22Rv1 (cell line): ENCODE data around the gene NRG3.

Experiments used
- H3K27ac ChIP-seq: fragments of 450-650 bp; 2 replicates; pipeline ENCODE4 v1.5.1; 2017
- ZFX ChIP-seq: fragments of 450-650 bp; IDR thresholded peaks from 2 replicates; pipeline ENCODE4 v1.6.1; 2017; ENCODE audit warnings: antibody characterized with exemption, borderline replicate concordance
- TF ChIP-seq, protein P1 (sequence below): fragments of 450-650 bp; IDR thresholded peaks from 2 replicates; pipeline ENCODE4 v1.5.1; 2017; ENCODE audit warnings: mild to moderate bottlenecking

The NRG3 gene

DNA sequence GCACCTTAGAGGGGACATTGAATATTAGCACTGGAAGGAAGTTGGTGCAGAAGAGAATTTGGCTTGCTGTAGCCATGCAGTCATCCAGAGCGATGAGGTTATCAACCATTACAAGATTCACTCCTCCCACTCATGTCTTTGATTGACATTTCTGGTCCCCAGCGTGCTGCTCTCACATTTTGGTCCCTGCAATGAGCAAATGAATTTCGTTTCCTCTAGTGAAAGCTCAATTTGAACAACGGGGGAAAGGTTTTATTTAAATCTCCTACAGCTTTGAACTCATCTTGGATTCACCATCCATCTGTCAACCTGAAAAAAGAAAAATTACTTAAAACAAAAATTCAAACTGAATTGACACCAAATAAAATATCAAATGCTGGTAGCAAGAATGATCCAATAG is 975.2 kb downstream of the NRG3 start:
- TF ChIP-seq ZFX = no peak
- TF ChIP-seq, protein P1, sequence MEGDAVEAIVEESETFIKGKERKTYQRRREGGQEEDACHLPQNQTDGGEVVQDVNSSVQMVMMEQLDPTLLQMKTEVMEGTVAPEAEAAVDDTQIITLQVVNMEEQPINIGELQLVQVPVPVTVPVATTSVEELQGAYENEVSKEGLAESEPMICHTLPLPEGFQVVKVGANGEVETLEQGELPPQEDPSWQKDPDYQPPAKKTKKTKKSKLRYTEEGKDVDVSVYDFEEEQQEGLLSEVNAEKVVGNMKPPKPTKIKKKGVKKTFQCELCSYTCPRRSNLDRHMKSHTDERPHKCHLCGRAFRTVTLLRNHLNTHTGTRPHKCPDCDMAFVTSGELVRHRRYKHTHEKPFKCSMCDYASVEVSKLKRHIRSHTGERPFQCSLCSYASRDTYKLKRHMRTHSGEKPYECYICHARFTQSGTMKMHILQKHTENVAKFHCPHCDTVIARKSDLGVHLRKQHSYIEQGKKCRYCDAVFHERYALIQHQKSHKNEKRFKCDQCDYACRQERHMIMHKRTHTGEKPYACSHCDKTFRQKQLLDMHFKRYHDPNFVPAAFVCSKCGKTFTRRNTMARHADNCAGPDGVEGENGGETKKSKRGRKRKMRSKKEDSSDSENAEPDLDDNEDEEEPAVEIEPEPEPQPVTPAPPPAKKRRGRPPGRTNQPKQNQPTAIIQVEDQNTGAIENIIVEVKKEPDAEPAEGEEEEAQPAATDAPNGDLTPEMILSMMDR = no peak

DNA sequence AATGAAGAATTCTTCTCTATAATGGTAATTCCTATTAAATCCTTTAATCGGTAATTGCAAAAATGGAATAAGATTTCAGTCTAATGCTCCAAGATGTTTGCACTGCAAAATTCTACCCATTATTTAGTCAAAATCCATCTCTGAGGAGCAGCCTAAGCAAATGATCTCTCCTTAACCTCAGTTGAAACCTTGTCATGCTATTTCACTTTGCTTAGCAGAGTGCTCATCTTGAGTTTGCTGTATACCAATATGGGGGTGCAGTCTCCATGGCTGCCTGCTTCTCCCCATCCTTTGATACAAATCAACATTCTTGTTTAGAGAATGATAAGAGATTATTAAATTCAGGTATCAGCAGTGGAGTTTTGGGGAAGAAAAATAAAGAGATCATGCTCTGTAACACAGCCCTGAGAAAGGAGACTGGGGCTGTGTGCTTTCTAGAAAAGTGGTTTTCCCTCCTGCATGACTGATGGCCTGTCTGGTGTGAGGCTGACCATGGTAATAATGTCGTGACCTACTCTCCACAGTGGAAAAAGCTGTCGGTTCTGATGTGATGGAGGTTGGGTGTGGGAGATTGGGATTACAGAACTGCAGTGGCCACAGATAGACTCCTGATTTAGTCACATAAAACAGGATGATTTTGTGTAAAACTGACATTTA is 982.1 kb downstream of the NRG3 start:
- no peak overlapping the region for H3K27ac ChIP-seq
- TF ChIP-seq ZFX = no peak
- TF ChIP-seq, protein P1 = no peak

More for the DNA sequence above, 975.2 kb downstream of the NRG3 start:
- no peak overlapping the region for H3K27ac ChIP-seq

DNA sequence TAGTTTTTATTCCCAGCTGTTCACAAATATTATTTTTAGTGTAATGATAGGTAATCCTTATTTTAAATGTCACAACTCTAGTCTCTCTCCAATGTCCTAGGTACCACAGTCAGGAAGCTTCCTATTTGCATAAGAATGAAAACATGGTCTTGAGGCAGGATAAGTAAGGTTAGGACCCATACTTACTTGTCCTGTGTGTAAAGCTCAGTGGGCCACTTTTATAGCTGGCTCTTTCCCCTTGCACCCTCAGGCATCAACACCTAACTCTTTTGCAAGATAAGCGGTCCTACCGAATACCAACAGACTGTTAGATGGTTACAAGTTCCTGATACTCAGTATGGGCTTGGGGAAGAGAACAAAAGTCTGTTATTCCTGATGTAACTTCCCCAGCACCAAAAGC is 986.9 kb downstream of the NRG3 start:
- no peak overlapping the region for H3K27ac ChIP-seq
- TF ChIP-seq, protein P1 = no peak
- TF ChIP-seq ZFX = no peak

DNA sequence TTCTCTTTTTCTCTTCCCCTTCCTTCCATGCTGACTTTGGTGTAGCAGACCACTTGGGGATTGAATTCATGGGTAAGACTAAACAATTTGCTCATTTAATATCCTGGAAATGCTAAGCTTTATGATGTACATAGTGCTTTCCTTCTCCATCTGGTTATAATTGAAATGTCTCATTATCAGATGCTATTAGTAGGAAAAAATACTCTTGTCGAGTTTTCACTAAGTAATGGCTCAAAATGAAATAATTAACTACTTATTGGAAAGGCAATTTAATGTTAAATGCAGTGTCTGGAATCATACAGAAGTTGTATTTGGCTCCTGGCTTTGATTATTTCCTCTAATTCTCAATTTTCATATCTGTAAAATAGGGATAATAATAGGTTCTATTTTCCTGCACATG is 990.4 kb downstream of the NRG3 start:
- H3K27ac ChIP-seq = no peak overlapping the region
- TF ChIP-seq, protein P1 = no peak
- TF ChIP-seq ZFX = no peak

DNA sequence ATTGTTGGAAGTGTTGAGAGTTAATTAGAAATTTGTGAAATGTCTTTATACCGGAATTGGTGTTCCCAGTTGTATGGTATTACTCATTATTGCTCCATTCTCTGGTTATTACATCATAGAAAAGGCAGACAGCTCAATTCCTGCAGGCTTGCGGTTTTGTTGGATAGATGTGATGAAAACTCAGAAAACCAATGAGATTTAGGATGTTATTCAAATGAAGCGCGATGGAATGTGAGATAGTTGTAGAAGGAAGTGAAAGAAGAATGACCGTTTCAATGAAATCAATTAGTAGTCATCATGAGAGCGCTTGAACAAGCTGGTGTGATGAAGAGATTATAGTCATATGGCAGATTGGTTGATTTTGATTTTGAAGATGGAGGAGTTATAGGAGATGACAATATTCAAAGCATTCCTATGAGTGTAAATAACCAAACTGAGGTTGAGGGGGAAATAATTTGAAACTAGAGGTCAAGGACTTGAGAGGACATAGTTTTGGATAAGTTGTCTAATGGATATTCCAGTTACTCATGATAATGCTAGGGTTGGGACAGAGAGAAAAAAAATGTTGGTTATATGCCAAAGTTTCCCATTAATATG is 991.5 kb downstream of the NRG3 start:
- no peak overlapping the region for H3K27ac ChIP-seq
- TF ChIP-seq, protein P1 = no peak
- no peak for TF ChIP-seq ZFX

DNA sequence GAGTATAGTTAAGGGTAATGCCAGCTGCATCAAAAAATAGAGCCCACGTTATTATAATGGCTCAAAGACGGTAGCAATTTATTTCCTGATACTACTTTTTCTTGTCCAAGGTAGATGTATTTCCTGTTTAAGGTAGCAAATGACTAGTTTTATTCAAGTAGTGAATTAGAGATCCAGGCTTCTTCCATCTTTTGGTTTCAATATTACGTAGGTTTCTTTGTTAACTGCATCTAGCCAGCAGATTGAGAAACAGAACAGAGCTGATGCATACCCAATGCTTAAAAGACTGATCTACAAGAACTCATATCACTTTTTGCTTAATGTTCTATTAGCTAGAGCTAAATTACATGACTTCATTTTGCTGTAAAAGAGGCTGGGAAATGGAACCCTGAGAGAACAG is 992.1 kb downstream of the NRG3 start:
- TF ChIP-seq ZFX = no peak
- TF ChIP-seq, protein P1 = no peak
- H3K27ac ChIP-seq = no peak overlapping the region

DNA sequence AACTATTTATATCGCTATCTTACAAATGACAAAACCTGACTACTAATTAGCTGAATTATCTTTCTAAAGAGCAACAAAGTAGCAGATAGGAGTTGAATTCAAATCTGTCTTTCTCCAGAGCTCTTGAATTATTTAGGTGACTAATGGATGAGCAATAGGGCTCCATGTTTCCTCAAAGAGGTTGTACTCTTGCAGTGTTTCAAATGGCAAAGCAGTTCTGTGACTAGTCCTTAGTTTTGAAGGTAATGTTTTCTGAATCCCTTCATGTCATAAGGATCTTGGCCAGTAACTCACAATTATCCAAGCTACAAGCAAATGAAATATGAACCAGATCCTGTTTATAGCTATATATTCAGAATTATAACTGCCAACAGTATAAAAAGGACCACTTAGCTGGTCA is 999.7 kb downstream of the NRG3 start:
- no peak for TF ChIP-seq ZFX
- TF ChIP-seq, protein P1 = no peak
- no peak overlapping the region for H3K27ac ChIP-seq
